ENCODE measurements around the gene IQCC.

Gene IQCC

DNA sequence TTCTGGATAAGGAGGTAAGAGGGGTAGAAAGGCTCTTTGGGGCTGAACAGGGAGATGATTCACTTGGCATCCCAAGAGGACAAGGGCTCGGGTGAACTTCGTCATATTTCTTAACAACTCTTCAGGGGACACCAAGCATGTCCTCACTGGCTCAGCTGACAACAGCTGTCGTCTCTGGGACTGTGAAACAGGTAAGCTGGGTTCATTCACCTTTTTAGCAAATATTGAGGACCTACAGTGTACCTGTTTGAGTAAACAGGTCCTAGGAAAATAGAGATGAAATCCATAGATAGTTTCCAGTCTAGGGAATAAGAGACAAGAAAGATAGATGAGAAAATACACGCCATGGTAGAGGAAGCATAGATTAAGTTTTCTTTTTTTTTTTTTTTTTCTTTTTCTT, 18.8 kb downstream of the IQCC start:
- DNase-seq (ENCODE audit: low read depth in 2 of 2): no peak

DNA sequence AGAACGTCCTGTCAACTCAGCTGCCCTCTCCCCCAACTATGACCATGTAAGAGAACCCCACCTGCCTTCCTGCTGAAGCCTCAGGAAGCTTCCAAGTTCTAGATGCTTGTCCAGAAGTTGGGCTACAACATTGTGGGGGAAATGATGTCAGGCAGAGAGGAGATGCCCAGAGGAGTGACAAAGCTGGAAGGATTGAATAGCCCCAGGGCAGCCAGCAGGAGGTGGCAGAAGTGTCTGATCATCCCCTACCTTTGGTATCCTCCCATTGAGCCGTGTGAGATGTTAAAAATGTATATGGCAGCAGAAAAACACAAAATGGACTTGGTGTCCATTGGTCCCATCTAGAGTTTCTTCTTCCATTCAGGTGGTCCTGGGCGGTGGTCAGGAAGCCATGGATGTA, 23.3 kb downstream of the IQCC start:
- DNase-seq (ENCODE audit: low read depth in 2 of 2): no peak

DNA sequence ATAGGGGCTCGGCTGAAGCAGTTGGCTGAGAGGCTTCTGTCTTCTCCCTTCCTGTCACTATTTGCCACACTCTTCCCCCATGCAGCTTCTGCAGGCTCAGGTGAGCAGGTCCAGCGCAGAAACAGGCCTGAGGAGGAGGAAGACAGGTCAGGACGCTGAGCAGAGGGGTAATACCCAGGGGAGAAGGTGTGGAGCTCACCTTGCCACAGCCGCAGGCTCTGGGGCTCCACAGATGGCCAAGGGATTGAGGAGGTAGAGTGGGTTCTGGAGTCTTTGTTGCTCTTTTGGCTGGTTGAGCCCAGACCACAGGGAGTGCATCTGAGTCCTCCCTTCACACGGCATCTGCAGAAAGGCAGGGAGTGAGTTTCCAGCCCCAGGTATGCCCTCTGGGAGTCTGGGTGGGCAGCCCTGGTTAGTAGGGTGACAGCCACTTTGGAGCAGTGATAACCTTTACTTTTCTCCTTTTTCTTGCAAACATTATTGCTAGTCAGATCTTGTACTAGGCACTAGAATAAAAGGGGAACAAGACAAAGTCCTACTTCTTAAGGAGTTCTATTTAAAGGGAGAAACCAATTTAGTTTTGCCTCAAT, 26.5 kb downstream of the IQCC start:
- DNase-seq (ENCODE audit: low read depth in 2 of 2): no peak

DNA sequence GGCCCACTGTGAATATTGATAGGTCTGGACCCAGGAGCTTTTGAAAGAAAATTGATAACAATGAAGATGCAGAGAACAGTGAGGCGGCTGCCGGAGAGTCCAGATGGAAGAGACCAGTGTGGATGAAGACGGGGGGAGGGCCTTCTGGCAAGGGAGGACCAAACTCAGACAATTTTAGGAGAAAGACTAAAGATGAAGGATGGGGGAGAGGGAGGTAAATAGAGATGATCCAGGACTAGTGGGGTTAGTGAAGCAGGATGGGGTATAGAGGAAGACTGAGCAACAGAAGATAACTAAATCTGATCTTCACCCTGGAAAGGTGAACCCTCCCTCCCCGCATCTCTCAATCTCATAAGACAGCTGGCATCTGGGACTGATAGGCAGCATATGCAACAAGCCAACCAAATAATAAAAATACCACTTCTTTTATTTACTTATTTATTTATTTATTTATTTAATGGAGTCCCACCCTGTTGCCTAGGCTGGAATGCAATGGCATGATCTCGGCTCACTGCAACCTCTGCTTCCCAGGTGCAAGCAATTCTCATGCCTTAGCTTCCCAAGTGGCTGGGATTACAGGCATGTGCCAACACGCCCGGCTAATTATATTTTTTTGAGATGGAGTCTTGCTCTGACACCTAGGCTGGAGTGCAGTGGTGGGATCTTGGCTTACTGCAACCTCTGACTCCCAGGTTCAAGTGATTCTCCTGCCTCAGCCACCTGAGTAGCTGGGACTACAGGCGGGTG, 27.3 kb downstream of the IQCC start:
- no peak for DNase-seq (ENCODE audit: low read depth in 2 of 2)

DNA sequence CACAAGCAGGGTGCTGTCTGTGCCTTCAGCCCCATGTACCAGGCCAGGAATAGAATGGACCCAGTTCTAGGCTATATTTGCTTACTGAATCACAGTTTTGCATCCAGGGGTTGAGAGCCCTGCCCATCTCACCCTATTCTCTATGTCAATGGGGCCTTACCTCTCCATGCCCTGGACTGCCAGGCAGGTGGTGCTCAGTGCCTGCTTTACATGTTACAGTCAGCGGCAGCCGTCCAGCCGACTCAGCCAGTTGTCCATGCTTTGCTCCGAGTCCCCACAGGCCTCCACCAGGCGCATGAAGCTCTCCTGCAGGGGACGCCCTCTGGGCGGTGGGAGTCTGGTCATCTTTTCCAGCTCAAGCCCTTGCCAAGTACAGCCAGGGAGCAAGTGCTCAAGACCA, 29.3 kb downstream of the IQCC start:
- no peak for DNase-seq (ENCODE audit: low read depth in 2 of 2)

DNA sequence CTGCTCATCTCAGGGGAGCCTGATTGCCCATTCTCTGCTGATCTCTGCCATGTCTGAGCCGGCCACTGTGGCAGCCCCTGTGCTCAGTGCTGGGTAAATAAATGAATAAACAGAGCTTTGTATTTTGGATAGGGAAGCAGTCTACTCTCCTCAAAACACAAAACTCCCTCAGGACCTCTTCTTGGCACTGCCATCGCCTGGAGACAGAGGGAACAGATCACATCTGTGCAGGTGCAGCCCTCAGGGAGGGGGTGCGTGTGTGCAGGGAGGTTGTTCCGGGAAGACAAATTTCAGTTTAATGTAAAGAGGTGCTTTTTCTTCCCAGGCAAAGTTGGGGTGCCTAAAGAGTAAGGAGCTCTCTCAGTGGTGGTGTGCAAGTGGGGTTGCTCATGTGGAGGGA, 33.9 kb downstream of the IQCC start:
- DNase-seq (ENCODE audit: low read depth in 2 of 2): no peak

DNA sequence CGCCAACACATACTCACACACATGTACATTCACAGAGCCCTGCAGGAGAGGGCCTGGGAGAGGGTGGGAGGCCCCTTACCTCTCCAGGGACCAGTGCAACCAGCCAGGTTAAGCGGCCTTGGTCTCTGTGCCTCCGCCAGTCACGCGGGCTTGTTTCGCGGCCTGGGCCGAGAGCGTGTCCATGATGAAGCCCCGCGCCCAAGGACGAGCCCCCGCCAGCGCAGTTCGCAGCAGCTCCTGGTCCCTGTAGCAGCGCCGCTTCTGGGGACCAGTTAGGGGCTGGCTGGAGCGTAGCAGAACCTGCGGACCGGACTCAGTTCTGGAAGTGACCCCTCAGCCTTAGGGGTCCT, 34.3 kb downstream of the IQCC start:
- no peak for DNase-seq (ENCODE audit: low read depth in 2 of 2)

DNA sequence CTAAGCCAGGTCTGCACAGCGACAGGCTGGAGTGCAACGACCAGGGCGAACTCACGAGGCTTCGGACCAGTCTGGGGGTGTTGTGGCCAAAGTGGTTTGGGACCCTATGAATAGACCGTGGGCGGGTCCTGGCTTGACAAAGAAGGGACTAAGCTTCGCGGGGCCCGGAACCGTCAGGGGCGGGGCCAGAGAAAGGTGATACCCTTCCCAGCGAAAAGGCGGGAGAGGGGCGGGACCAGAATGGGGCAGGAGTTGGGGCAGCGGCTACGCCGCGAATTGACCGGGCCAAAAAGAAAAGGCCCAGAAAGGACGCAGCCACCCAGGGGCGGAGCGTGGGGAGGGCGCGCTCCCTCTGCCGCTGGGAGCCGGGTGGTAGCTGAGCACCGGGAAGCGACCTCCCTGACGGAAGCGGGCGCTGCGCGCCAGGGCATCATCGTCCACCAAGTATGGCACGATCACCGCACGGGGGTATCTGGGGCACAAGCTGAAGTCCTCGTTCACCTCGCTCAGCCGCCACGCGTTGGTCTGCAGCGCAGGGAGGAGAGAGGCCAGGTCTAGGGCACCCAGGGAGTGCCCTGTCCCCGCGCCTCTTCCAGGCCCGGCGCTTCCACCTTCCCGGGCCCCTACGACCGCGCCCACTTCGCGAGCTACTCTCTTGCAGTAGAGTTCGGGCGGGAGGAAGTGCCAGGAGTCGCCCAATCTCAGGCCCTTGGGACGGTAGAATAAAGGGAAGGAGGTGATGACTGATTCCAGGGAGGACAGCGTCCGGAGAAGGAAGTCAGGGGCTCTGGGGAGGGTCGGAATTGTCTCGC, 34.9 kb downstream of the IQCC start:
- no peak for DNase-seq (ENCODE audit: low read depth in 2 of 2)

DNA sequence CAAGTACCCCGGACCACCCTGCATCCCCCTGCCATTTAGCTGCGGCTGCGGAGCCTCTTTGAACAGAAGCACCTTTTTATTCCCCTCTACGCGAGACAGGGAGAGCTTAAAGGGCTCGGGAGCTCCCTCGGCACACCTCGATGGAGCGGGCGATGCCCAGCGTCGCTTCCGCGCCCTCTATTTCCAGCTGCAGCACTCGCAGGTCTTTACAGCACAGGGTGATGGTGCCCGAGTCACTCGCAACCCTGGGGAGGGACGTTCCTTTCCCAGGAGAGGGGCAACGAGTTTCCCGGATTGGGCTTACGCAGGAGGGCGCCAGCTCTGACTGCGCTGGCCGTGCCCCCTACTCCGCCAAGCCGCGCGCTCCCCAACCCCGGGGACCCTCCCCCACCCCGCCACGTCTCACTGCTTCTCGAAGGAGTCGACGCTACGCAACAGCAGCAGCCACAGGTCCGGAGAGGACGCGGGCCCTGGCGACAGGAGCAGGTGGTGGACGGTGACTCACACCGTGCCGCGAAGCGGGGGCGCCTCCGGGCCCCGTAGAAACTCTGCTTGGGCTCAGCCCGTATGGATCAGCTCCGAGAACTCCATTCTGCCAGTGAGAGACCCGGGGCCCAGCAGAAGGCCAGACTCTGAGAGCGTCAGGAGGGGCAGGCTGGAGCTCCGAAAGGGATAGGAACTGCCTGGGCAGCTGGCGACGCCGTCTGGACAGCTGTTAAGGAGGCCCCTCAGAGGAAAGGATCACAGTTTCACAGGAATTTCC, 35.7 kb downstream of the IQCC start:
- DNase-seq (ENCODE audit: low read depth in 2 of 2): no peak

DNA sequence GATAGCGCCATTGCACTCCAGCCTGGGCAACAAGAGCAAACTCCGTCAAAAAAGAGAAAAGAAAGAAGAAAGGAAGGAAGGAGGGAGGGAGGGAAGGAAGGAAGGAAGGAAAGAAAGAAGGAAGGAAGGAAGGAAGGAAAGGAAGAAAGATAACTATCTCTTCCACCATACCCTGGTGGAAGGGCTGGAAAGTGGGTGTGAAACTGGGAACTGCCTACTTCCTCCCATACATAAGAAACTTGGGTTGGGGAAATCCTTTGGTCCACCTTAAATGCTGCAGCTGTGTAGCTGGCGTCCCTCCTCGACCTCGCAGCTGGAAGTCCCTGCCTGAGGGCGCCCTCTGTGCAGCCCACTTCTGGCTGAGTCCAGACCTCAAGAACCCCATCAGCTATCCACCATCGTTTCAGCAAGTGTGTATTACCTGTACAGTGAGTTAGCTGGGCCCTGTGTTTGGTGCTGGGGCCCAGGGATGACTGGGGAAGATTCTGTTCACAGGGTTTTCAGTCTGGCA, 36.9 kb downstream of the IQCC start:
- DNase-seq (ENCODE audit: low read depth in 2 of 2): no peak

DNA sequence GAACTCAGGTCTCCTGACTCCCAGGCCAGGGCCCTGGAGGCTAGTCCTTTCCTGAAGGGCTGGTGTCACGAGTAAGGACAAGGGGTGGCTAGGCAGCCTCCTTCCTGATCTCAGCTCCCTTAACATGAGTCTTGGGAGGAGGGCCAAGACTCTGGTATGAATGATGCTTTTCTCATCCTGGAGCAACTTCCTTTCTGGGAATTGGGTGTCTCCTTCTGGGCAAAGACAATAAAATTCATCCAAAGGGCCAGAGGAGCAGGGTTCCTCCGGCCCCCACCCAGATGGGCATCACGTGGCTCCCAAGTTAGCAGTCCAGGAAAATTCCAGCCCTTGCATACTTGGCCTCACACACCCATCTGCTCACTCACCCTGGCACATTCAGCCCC, 41.4 kb downstream of the IQCC start, which contains the start of gene FAM167B:
Gene FAM167B, plus strand, starts transcription at position 335 of the 386 bp plus-strand sequence. CDS start 200 bp downstream, outside the sequence.
- no peak for DNase-seq (ENCODE audit: low read depth in 2 of 2)

DNA sequence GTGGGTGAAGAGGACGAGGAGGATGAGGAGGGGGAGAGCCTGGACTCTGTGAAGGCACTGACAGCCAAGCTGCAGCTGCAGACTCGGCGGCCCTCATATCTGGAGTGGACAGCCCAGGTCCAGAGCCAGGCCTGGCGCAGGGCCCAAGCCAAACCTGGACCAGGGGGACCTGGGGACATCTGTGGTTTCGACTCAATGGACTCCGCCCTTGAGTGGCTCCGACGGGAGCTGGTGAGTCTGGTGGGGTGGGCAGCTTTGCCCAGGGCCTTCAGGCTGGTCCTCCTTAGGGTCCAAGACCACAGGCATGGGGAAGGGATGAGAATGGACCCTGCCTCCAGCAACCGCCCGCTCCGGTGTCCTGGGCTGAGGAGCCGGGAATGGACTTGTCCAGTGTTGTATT, 42.0 kb downstream of the IQCC start:
- DNase-seq (ENCODE audit: low read depth in 2 of 2): no peak

DNA sequence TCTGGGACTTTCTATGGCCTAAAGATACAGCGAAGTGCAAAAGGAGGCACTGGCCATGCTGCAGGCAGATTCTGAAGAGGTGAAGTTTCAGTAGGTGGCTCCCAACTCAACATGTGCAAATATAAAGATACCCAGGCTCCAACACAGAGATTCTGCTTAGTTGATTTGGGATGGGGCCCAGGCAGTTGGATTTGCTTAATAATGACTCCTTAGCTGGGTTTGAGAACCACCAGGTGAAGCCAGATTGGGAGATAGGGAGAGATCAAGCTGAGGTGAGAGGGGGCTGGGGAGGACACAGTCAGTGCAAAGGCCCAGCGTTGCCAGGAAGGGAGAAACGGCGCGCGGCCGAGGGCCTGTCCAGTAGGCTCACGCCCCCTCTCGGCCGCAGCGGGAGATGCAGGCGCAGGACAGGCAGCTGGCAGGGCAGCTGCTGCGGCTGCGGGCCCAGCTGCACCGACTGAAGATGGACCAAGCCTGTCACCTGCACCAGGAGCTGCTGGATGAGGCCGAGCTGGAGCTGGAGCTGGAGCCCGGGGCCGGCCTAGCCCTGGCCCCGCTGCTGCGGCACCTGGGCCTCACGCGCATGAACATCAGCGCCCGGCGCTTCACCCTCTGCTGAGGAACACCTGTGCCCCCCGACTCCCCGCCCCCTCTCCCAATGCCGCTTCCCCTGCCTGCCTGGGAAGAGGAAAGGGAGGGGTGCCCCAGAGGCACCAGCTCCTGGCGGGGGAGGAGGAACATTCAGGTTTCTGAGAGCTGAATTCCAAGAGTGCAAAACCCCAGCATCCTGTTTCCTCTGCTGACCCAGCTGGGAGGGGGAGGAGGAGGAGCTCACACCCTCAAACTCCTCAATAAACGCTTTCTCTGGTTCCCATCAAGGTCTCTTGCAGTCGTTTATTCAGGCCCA, 42.8 kb downstream of the IQCC start:
- peak; percentile 76 for DNase-seq (ENCODE audit: low read depth in 2 of 2)

DNA sequence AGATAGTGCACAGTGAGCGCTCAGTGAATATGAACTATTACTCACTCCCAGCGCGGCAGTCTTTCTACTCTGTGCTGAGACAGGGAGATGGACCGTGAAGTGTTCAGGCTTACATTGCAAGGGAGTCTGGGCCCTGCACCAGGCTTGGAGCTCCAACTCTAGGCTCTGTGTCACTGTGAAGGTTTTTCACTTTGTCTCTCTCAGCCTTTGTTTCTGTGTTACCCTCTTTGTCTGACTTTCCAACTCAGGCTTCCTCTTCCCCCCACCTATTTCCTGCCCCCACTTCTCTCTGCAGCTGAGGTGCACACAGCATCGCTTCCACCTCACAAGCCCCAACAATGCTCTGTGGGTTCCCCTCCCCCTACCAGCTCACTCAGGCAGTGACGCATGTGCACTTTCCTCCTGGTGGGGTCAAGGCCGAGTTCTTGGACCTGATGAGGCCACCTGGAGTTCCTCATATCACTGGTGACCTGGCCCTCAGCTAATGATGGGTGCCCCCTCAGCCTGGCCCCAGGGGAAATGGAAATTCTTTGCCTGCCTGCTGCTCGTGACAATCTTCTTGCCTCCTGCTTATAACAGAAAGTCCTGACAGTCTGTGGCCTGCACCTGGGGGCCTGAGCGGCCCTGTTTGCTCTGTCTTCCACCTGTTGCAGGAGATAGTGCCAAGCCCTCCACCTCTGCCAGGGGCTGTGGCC, 44.5 kb downstream of the IQCC start:
- peak; percentile 75 to 76 for DNase-seq (ENCODE audit: low read depth in 2 of 2)

DNA sequence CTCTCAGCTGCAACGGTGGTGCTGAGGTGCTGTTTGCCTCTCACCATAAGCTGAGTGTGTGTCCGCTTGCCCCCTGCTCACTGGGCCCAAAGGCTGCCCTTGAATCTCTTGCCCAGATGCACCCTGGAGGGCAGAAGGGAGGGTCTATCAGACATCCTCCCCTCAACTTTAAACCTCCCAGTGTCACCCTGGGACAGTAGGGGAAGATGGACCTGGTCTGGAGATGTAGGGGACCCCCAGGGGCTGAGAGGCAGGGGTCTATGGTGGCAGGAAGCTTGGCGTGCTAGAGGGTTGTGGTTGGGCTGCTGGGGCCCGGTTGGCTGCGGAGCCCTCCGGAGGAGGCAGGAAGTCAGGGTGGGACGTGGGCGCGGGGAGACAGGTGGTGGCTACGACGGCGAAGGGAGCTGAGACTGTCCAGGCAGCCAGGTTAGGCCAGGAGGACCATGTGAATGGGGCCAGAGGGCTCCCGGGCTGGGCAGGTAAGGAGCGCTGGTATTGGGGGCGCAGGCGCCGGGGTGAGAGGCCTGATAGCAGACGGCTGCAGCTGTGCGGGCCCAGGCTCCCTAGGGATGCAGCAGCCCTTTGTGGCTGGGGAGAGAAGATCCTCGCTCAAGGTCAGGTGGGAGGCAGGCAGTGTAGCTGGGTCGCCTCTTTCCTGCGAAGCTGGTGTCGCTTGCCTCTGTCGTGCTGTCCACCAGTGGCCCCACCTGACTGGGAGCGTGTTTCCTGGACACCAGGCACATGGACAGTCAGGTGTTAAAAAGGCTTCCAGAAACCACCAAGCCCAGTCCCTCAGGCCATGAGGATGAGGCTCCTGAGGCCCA, 45.6 kb downstream of the IQCC start, which contains the start of gene LCK:
Gene LCK, plus strand, starts transcription at position 373 of the 824 bp plus-strand sequence. CDS start 23,065 bp downstream, outside the sequence.
- peak in 1 of 2 donors; percentile 71 for DNase-seq (ENCODE audit: low read depth in 2 of 2)

DNA sequence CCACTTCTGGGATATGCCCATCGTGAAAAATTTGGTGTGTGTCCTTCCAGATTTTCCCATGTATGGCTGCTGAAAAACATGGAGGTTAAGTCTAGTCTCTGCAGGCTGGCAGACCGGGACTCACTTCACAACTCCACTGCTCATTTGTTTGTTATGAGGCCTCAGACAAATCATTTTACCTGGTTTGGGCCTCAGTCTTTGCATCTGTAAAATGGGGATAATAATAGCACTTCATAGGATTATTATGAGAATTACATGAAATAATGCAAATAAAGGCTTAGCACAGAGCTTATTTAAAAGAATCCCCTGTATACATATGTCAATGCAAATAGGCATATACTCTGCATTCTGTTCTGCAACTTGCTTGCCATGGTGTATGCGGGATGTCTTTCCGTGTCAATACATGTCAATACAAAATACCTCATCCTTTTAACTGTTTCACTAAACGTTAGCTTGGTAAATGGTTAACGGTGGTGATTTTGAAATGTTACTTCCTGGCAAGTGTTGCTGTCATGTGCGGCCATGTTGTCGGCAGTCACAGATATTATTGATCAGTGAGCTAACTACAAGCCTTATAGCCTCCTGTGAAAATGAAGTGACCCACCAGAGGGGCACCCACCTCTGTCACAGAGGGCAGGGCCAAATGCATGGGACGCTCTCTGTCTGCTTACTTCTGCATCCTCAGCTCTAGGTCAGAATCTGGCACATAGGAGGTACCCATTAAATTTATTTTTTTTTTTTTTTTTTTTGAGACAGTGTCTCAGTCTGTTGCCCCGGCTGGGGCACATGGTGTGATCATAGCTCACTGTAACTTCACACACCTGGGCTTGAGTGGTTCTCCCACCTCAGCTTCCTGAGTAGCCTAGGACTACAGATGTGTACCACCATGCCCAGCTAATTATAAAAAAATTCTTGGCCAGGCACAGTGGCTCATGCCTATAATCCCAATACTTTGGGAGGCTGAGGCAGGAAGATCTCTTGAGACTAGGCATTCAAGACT, 49.9 kb downstream of the IQCC start:
- no peak for DNase-seq (ENCODE audit: low read depth in 2 of 2)

DNA sequence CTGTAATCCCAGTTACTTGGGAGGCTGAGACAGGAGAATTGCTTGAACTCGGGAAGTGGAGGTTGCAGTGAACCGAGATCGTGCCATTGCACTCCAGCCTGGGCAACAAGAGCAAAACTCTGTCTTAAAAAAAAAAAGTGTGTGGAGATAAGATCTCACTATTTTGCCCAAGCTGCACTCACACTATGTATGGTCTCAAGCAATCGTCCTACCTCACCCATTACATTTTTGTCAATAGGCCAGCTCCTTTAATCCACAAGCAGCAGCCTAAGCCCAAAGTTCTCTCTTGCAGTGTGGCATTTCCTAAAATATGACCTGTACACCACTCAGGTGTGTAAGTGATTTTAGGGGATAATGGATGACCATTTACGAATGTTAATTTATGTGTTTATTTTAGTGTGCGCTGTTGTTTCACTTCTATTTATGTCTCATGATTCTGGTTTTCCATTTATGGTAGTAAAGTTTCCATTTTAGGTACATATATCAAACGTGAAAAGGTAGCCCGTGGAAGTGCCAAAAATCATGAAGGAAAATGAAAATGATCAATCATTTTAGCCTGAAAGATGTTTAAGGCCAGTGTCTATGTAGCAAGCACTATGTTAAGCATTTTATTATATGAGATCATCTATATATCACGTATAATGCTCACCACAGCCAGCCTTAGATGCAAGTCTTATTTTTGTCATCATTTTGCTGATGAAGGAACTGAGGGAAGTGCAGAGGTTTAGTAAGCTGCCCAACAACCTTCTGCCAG, 51.2 kb downstream of the IQCC start:
- DNase-seq (ENCODE audit: low read depth in 2 of 2): no peak

Measured in stimulated activated CD8-positive, alpha-beta memory T cell treated with anti-CD3 and anti-CD28 coated beads, Interleukin-15, amount 100 ng/mL, for 48 hours (primary cell).